Heart right ventricle (tissue), 16 donors: ENCODE results near the gene TSEN54. TPM values are rescaled to one million over a fixed set of nuclear protein-coding genes. Genes with fewer than 3 reads are reported as not detected.

ENCODE experiments used
- ATAC-seq, 8 donors: fragments of 200-7000 bp; cut with Tn5 transposase; one replicate each; pipeline ENCODE4 v1.9.1; 2020; ENCODE audit warnings: mild to moderate bottlenecking in 8 of 8, moderate library complexity in 8 of 8, moderate number of reproducible peaks in 1 of 8
- DNase-seq, 2 donors: peaks; one replicate each; pipeline ENCODE4 v3.0.0-alpha.2; 2020
- H3K27ac ChIP-seq, 10 donors: fragments of 200-600 bp; sonication (generic) in 2 of 10; one replicate each; pipeline versions ENCODE4 v1.5.0 to v1.8.0; 2020 to 2022; ENCODE audit warnings: mild to moderate bottlenecking in 3 of 10
- H3K27me3 ChIP-seq, 7 donors: fragments of 200-600 bp; one replicate each; pipeline ENCODE4 v1.8.0; 2021 to 2022; ENCODE audit warnings: mild to moderate bottlenecking in 2 of 7
- H3K36me3 ChIP-seq, 9 donors: fragments of 200-600 bp; sonication (generic) in 1 of 9; one replicate each; pipeline versions ENCODE4 v1.5.0 to v1.8.0; 2020 to 2022; ENCODE audit warnings: mild to moderate bottlenecking in 2 of 9
- H3K4me1 ChIP-seq, 9 donors: fragments of 200-600 bp; sonication (generic) in 1 of 9; one replicate each; pipeline versions ENCODE4 v1.5.0 to v1.8.0; 2020 to 2022; ENCODE audit warnings: mild to moderate bottlenecking in 4 of 9
- H3K4me3 ChIP-seq, 10 donors: fragments of 200-600 bp; sonication (generic) in 2 of 10; one replicate each; pipeline versions ENCODE4 v1.5.0 to v1.8.0; 2020 to 2022; ENCODE audit warnings: mild to moderate bottlenecking in 7 of 10, moderate library complexity in 2 of 10
- H3K9me3 ChIP-seq, 11 donors: fragments of 200-600 bp in 10 of 11; sonication (generic) in 2 of 11; one replicate each; pipeline versions ENCODE4 v1.5.0 to v1.8.0; 2013 to 2022; ENCODE audit warnings: mild to moderate bottlenecking in 2 of 11, control low read depth in 1 of 11, moderate library complexity in 1 of 11
- WGBS, 2 donors: extraction: QIAGEN DNeasy Blood & Tissue Kit; methylation state at CpG; one replicate each; pipeline ENCODE4 v1.1.7; 2013; ENCODE audit warnings: inconsistent platforms in 1 of 2; 5-methylcytosine and 5-hydroxymethylcytosine counted together
- intact Hi-C, 10 donors: fragments of 100-400 bp; cut with DNase I; formaldehyde crosslinking; loops; one replicate each; pipeline versions ENCODE4 v1.11.1 to v1.14.2; 2022
- polyA plus RNA-seq, 2 donors: library from polyadenylated mRNA; stranded (reverse); fragments of 200-250 nt; gene quantifications; one replicate each; pipeline ENCODE4 v1.2.3, GENCODE V29; 2013
- total RNA-seq, 10 donors: library from RNA; stranded (reverse); fragmentation: NEBNext Ultra II Directional in 3 of 10; extraction: Animal tissue kit (Norgen Biotek cat#: 25700) in 3 of 10; gene quantifications; one replicate each; pipeline versions ENCODE4 v1.2.1 to v1.2.4, GENCODE V29; 2021 to 2023
- TF ChIP-seq, protein P1 (sequence below), 9 donors: fragments of 200-600 bp; sonication (generic) in 2 of 9; IDR thresholded peaks; one replicate each; pipeline versions ENCODE4 v1.5.0 to v1.8.0; 2021 to 2022; ENCODE audit warnings: antibody characterized with exemption in 9 of 9, mild to moderate bottlenecking in 5 of 9, moderate library complexity in 1 of 9
- donor health status: Arrhythmogenic right ventricular cardiomyopathy.
- donor health status: ischemic (EF 13 %, LVEDD 7.1; RV severe dilation, severe dysfunction).
- donor health status: healthy with polysubstance abuse.
- donor health status: DM: no; HTN: yes; CAD: no.
- donor health status: DM: no; HTN: no; CAD: no.
- donor health status: ischemic (EF 25% LVEDD 6.9; RV normal size, moderate dysfunction).
- donor health status: ischemic (EF 25% LVEDD 5.7; RV mildly dilated, moderate dysfunction).
- donor health status: healthy.
- donor health status: DM: yes; HTN: yes; CAD: no.
- donor health status: Ischemic cardiomyopathy.
- donor health status: ischemic (EF 35%, LVEDD 5.7; RV mildly dilated, moderate dysfunction).
- donor health status: nonischemic (EF 11% LVEDD 7.7; RV severe dilation, severe dysfunction).
- donor health status: DM: yes; HTN: yes; CAD: no.
- donor health status: PGD.
- donor health status: ischemic (EF 29% LVEDD 5.4; RV normal size, mild dysfunction).
- donor health status: nonischemic (EF 23%, LVEDD 6.1; RV moderate dilation, normal function).

The TSEN54 gene
- total and polyA plus RNA-seq, 12 donors, result 4.2 to 18.1 (median 6.7) TPM

DNA sequence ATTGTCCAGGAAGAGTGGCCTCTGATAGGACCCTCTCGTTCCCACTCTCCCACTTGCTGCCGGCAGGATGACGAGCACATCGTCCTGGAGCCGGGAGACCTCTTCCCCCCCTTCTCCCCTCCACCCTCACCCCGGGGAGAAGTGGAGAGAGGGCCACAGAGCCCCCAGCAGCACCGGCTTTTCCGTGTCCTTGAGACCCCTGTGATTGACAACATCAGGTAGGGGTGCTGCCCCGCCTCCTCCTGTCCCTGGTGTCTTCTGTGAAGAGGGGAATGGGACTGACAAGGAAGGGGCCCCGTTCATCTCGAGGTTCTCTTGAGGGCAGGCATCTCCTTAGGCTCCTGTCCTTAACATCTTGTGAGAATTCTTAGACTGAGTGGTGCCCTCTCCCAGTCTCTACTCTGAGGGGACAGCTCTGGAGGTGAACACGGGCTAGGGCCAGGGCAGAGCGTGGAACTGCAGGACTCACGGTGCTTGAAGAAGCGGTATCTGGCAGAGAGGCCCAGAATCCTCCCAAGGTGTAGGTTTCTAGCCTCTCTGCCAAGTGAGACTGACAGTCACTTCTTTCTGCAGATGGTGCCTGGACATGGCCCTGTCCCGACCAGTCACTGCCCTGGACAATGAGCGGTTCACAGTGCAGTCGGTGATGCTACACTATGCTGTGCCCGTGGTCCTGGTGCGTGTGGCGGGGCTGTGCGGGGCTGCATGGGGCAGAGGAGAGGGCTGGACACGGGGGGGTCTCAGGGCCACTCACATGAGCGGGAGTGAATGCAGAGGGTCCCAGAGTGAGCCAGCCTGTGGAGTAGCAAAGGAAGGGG is 27.4 kb upstream of the TSEN54 start:
- Histone ChIP-seq H3K4me1 (peaks cover 18 to 65% (median 51%) of the 10 kb centered on the region in 9 donors), H3K4me3 (no peak overlapping the region), H3K27me3 (no peaks in the 10 kb centered on the region), H3K9me3 (no peaks in the 10 kb centered on the region), H3K27ac (peak overlapping the region in 5 of 10 donors; percentile 58 to 82 (median 80)), H3K36me3 (peaks cover 0 to 55% (median 16%) of the 10 kb centered on the region in 9 donors)
- no peak for DNase-seq
- WGBS, 2 donors, result 86 to 90% methylated on average over 24 of the region's 24 CpGs
- no peak for ATAC-seq
- intact Hi-C loops, result no loop called here
- TF ChIP-seq, protein P1, sequence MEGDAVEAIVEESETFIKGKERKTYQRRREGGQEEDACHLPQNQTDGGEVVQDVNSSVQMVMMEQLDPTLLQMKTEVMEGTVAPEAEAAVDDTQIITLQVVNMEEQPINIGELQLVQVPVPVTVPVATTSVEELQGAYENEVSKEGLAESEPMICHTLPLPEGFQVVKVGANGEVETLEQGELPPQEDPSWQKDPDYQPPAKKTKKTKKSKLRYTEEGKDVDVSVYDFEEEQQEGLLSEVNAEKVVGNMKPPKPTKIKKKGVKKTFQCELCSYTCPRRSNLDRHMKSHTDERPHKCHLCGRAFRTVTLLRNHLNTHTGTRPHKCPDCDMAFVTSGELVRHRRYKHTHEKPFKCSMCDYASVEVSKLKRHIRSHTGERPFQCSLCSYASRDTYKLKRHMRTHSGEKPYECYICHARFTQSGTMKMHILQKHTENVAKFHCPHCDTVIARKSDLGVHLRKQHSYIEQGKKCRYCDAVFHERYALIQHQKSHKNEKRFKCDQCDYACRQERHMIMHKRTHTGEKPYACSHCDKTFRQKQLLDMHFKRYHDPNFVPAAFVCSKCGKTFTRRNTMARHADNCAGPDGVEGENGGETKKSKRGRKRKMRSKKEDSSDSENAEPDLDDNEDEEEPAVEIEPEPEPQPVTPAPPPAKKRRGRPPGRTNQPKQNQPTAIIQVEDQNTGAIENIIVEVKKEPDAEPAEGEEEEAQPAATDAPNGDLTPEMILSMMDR (IDR thresholded peaks at IDR 0.05), result no peak

DNA sequence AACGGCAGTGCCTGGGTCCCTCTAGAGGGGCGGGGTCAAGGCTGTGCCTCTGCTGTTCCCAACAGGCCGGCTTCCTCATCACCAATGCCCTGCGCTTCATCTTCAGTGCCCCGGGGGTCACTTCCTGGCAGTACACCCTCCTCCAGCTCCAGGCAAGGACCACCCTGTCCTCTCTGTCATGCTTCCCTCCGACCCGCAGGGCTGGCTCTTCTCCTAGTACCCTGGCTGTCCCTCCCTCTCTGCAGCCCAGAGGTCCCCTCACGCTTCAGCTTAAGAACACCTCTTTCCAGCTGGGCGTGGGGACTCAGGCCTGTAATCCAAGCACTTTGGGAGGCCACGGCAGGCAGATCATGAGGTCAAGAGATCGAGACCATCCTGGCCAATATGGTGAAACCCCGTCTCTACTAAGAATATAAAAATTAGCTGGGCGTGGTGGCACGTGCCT is 26.8 kb upstream of the TSEN54 start:
- no peak for ATAC-seq

DNA sequence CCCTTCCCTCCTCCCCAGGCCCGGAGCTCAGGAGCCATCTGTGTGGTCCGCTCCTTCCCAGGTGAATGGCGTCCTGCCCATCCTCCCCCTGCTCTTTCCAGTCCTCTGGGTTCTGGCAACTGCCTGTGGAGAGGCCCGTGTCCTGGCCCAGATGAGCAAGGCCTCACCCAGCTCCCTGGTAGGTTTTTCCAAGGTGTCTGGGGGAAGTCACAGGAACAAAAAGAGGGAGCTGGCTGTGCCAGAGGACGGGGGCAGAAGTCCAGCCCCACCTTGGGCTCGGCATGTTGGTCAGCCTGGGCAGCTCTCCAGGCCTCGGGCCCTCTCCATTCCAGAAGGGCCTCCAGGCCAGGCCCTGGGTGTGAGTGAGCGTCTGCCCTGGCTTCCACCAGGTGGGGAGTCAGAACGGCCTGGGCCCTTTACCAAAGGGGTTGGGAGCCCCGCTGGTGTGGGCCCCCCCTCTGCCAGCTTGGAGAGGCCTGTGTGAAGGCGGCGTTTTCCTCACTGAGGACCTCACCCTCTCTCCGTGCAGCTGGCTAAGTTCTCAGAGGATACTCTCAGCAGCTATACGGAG is 26.1 kb upstream of the TSEN54 start:
- Histone ChIP-seq H3K9me3 (no peaks in the 10 kb centered on the region), H3K4me3 (no peak overlapping the region), H3K27ac (peak overlapping the region; percentile 47 to 82 (median 63)), H3K4me1 (peaks cover 18 to 61% (median 51%) of the 10 kb centered on the region in 9 donors), H3K36me3 (peaks cover 0 to 67% (median 26%) of the 10 kb centered on the region in 9 donors), H3K27me3 (no peaks in the 10 kb centered on the region)
- intact Hi-C loops, result no loop called here
- DNase-seq (peak in 1 of 2 donors; percentile 19), ATAC-seq (peak in 4 of 8 donors; percentile 1 to 12 (median 6))
- 64 to 71% methylated on average over 14 of the region's 14 CpGs for WGBS, 2 donors
- TF ChIP-seq, protein P1 (IDR thresholded peaks at IDR 0.05), result no peak

More for the DNA sequence above, 26.8 kb upstream of the TSEN54 start:
- Histone ChIP-seq H3K4me3 (no peak overlapping the region), H3K9me3 (no peaks in the 10 kb centered on the region), H3K27me3 (no peaks in the 10 kb centered on the region), H3K4me1 (peaks cover 18 to 65% (median 51%) of the 10 kb centered on the region in 9 donors), H3K36me3 (peaks cover 0 to 61% (median 21%) of the 10 kb centered on the region in 9 donors), H3K27ac (peak overlapping the region in 7 of 10 donors; percentile 47 to 82 (median 69))
- intact Hi-C loops, result no loop called here
- 79 to 84% methylated on average over 14 of the region's 14 CpGs for WGBS, 2 donors
- TF ChIP-seq, protein P1 (IDR thresholded peaks at IDR 0.05), result no peak
- DNase-seq, result no peak

DNA sequence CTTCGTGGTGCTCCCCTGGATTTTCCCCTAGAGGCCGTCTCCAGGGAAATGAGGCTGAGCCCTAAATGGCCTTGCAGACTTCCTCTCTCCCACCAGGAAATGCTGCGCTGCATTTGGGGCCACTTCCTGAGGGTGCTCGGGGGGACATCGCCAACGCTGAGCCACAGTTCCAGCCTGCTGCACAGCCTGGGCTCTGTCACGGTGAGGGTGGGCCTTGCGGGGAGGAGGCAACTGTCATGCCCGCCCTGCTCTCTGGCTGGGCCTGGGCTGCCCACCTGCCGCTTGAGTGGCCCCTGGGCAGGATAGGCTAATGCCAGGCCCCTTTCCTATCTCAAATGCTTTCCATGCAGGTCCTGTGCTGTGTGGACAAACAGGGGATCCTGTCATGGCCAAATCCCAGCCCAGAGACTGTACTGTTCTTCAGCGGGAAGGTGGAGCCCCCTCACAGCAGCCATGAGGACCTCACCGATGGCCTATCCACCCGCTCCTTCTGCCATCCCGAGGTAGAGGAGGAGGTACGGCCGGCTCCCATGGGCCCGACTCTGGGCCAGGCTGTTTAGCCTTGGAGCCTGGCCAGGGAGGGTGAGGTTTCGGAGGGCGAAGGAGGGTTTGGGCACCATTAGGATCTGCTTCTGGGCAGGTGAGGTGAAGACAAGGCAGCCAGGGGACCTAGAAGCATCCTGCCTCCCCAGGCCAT is 25.2 kb upstream of the TSEN54 start:
- H3K36me3 ChIP-seq, result peaks cover 0 to 74% (median 34%) of the 10 kb centered on the region in 9 donors
- WGBS, 2 donors, result 82 to 83% methylated on average over 19 of the region's 19 CpGs
- H3K27ac ChIP-seq, result peak overlapping the region in 8 of 10 donors; percentile 47 to 82 (median 67)
- no peaks in the 10 kb centered on the region for H3K9me3 ChIP-seq
- intact Hi-C loops, result no loop called here
- H3K4me3 ChIP-seq, result no peak overlapping the region
- TF ChIP-seq, protein P1 (IDR thresholded peaks at IDR 0.05), result no peak
- DNase-seq, result no peak
- H3K4me1 ChIP-seq, result peaks cover 18 to 52% (median 45%) of the 10 kb centered on the region in 9 donors
- peak in 4 of 8 donors; percentile 4 to 27 (median 9) for ATAC-seq
- H3K27me3 ChIP-seq, result no peaks in the 10 kb centered on the region
